Psoas muscle (tissue), 8 donors: ENCODE measurements around the gene SOX11. TPM values are rescaled to one million over a fixed set of nuclear protein-coding genes. Genes with fewer than 3 reads are reported as not detected.

Experiments
- ATAC-seq, 4 donors: fragments of 200-7000 bp; cut with Tn5 transposase; one replicate each; pipeline ENCODE4 v1.9.1; 2020; ENCODE audit warnings: moderate library complexity in 3 of 4, mild to moderate bottlenecking in 2 of 4
- DNase-seq, 2 donors: peaks; one replicate each; pipeline ENCODE4 v3.0.0-alpha.2; 2020
- H3K27ac ChIP-seq: fragments of 200-600 bp; one replicate; pipeline ENCODE4 v1.8.0; 2022
- H3K27me3 ChIP-seq, 3 donors: fragments of 200-600 bp in 1 of 3; one replicate each; pipeline versions ENCODE4 v1.6.1 to v1.8.0; 2013 to 2022; ENCODE audit warnings: low read length in 2 of 3, mild to moderate bottlenecking in 2 of 3, moderate library complexity in 1 of 3; ENCODE audit not compliant: insufficient read depth in 3 of 3
- H3K36me3 ChIP-seq, 2 donors: fragments of 200-600 bp in 1 of 2; one replicate each; pipeline versions ENCODE4 v1.6.1 to v1.8.0; 2013 to 2022; ENCODE audit warnings: low read depth in 1 of 2, mild to moderate bottlenecking in 1 of 2, moderate library complexity in 1 of 2; ENCODE audit not compliant: insufficient read depth in 1 of 2
- H3K4me1 ChIP-seq: fragments of 200-600 bp; one replicate; pipeline ENCODE4 v1.8.0; 2022
- H3K4me3 ChIP-seq: fragments of 200-600 bp; one replicate; pipeline ENCODE4 v1.8.0; 2022; ENCODE audit warnings: mild to moderate bottlenecking
- H3K9me3 ChIP-seq: fragments of 200-600 bp; one replicate; pipeline ENCODE4 v1.8.0; 2022
- CTCF ChIP-seq: fragments of 200-600 bp; IDR thresholded peaks from one replicate; pipeline ENCODE4 v1.8.0; 2022; ENCODE audit warnings: antibody characterized with exemption
- WGBS, 3 donors: extraction: QIAGEN DNeasy Blood & Tissue Kit; methylation state at CpG; one replicate each; pipeline versions ENCODE4 v1.1.6 to v1.1.7; 2013; 5-methylcytosine and 5-hydroxymethylcytosine counted together
- intact Hi-C, 2 donors: fragments of 100-400 bp; cut with DNase I; formaldehyde crosslinking; loops; one replicate each; pipeline versions ENCODE4 v1.11.0 to v1.14.2; 2022
- polyA plus RNA-seq, 3 donors: library from polyadenylated mRNA; stranded (reverse); fragments of 200-250 nt; gene quantifications; one replicate each; pipeline ENCODE4 v1.2.3, GENCODE V29; 2013
- total RNA-seq, 4 donors: library from RNA; stranded (reverse); fragmentation: NEBNext Ultra II Directional in 2 of 4; extraction: Animal tissue kit (Norgen Biotek cat#: 25700) in 2 of 4; gene quantifications; one replicate each; pipeline versions ENCODE4 v1.2.1 to v1.2.4, GENCODE V29; 2021 to 2023
- donor health status: healthy with polysubstance abuse.
- donor health status: DM: no; HTN: no; CAD: no; lungs with moderate emphysema.
- donor health status: Bipolar disorder and iron deficiency.
- donor health status: healthy.
- donor health status: DM: yes; HTN: yes; CAD: no.
- donor health status: DM: no; HTN: no; CAD: no.
- donor health status: DM: no; HTN: no; CAD: no.
- donor health status: DM: yes; HTN: yes; CAD: no.

The SOX11 gene
- total and polyA plus RNA-seq, 7 donors, result 0.01 to 0.43 (median 0.05) TPM; not detected in 1

DNA sequence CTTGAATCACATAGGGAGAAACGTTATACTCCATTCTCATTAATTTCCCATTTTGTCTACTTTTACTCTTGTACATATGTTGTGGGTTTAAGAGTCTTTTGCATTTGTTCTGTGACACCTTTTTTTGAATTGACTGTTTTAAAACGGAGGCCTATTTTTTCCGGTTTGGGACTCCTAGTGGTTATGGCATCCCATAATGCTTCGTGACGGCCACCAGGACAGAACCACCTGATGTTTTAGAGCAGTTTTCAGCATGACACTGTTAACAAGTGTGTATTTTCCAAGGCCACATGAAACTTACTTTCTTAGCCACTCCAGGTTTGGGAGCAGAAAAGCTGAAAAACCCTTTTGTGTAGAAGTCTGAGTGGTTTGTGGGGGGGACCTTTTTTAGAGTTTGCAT, 8.4 kb downstream of the SOX11 start:
- no peak for ATAC-seq

GRCh38 chr2:5701266-5701665, 9.1 kb downstream of the SOX11 start:
- H3K9me3 ChIP-seq, result no peaks in the 10 kb centered on the region
- intact Hi-C loops, result no loop called here
- H3K27ac ChIP-seq, result no peak overlapping the region
- no peak for ATAC-seq
- H3K27me3 ChIP-seq, result peaks cover 4 to 78% (median 11%) of the 10 kb centered on the region in 3 donors
- no peak for TF ChIP-seq CTCF
- WGBS, 3 donors, result 78 to 89% (median 79%) methylated on average over 3 of the region's 3 CpGs
- H3K36me3 ChIP-seq, result no peaks in the 10 kb centered on the region
- DNase-seq, result no peak
- H3K4me1 ChIP-seq, result no peaks in the 10 kb centered on the region
- H3K4me3 ChIP-seq, result no peak overlapping the region

More for the DNA sequence above, 8.4 kb downstream of the SOX11 start:
- 90 to 94% (median 94%) methylated on average over 5 of the region's 5 CpGs for WGBS, 3 donors
- no peak overlapping the region for H3K4me3 ChIP-seq
- no peaks in the 10 kb centered on the region for H3K36me3 ChIP-seq
- no peaks in the 10 kb centered on the region for H3K4me1 ChIP-seq
- TF ChIP-seq CTCF, result no peak
- DNase-seq, result no peak
- peaks cover 4 to 85% (median 17%) of the 10 kb centered on the region in 3 donors for H3K27me3 ChIP-seq
- intact Hi-C loops, result no loop called here
- H3K9me3 ChIP-seq, result no peaks in the 10 kb centered on the region
- no peak overlapping the region for H3K27ac ChIP-seq

DNA sequence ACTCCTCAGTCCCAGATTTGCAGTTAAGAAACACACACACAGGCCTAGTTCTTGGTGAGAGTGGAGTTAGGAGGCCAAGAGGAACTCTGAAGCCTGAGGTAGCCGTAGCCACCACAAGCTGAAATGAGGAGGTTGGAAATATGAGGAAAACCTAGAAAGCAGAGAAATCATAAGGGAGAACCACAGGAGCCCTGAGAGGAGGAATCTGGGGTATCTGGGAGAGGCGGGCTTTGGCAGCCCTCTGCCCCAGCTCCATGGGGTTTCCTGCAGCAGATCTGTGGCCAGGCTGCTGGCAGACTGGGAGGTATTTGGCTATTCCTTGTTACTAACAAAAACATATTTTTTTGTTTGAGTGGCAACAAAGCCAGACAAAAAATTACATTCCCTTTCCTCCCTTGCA, 11.0 kb downstream of the SOX11 start:
- Histone ChIP-seq H3K4me1 (no peaks in the 10 kb centered on the region), H3K36me3 (no peaks in the 10 kb centered on the region), H3K4me3 (no peak overlapping the region), H3K27me3 (peaks cover under 1 to 64% (median 4%) of the 10 kb centered on the region in 3 donors), H3K27ac (no peak overlapping the region), H3K9me3 (no peaks in the 10 kb centered on the region)
- 95 to 100% (median 95%) methylated on average over 2 of the region's 2 CpGs for WGBS, 3 donors
- DNase-seq (no peak), ATAC-seq (no peak)
- no peak for TF ChIP-seq CTCF
- intact Hi-C loops, result no loop called here

DNA sequence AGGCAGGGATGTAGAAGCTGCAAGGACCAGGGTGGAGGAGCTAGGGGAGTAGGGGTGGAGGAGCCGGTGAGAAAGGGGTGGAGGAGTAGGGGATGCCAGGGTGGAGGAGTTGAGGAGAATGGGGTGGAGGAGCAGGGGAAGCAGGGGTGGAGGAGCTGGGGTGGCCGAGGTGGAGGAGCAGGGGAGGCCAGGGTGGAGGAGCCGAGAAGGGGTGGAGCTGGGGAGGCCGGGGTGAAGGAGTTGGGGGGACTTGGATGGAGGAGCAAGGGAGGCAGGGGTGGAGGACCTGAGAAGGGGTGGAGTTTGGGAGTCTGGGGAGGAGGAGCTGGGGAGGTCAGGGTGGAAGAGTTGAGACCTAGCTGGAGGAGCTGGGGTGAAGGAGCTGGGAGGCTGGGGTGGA, 13.3 kb downstream of the SOX11 start:
- Histone ChIP-seq H3K36me3 (no peaks in the 10 kb centered on the region), H3K27me3 (peaks cover 0 to 41% (median 4%) of the 10 kb centered on the region in 3 donors), H3K4me1 (no peaks in the 10 kb centered on the region), H3K9me3 (no peaks in the 10 kb centered on the region), H3K27ac (no peak overlapping the region), H3K4me3 (no peak overlapping the region)
- DNase-seq (no peak), ATAC-seq (no peak)
- intact Hi-C loops, result no loop called here
- WGBS, 3 donors, result 92 to 96% (median 92%) methylated on average over 4 of the region's 4 CpGs
- no peak for TF ChIP-seq CTCF
